OCI-LY7 (cell line): ENCODE results near the gene MAP3K7CL. TPM values are rescaled to one million over a fixed set of nuclear protein-coding genes. Genes with fewer than 3 reads are reported as not detected.

Experiments used
- BruUV-seq: library from RNA; stranded (reverse); fragments of 400-500 nt; replicated peaks from 2 replicates; lab custom pipeline; 2021; lab: Mats Ljungman, UMichigan
- CTCF ChIA-PET: fragments of 300-600 bp; sonication (Branson Sonifier 250); formaldehyde crosslinking; loops from one replicate; lab custom pipeline; 2022; ENCODE audit warnings: antibody characterized with exemption; ENCODE audit not compliant: unreplicated experiment; lab: Charles Lee
- POLR2A ChIA-PET: fragments of 300-600 bp; sonication (Branson Sonifier 250); formaldehyde crosslinking; loops from one replicate; lab custom pipeline; 2022; ENCODE audit warnings: antibody characterized with exemption; lab: Charles Lee
- DNase-seq: peaks from one replicate; pipeline ENCODE4 v3.0.0-alpha.2; 2015; ENCODE audit warnings: low spot score
- H2AFZ ChIP-seq: fragments of 200-600 bp; sonication (generic), shearing (Covaris generic); 2 replicates; pipeline ENCODE4 v1.6.1; 2014; ENCODE audit warnings: mild to moderate bottlenecking, antibody characterized with exemption, low read length, moderate library complexity
- H3K27ac ChIP-seq: fragments of 200-600 bp; sonication (generic); 2 replicates; pipeline ENCODE4 v1.5.1; 2014; ENCODE audit warnings: mixed run types, low read depth, mild to moderate bottlenecking, moderate library complexity, low read length, inconsistent platforms; ENCODE audit not compliant: poor library complexity, severe bottlenecking
- H3K36me3 ChIP-seq: fragments of 200-600 bp; sonication (generic); 2 replicates; pipeline ENCODE4 v1.6.1; 2014; ENCODE audit warnings: mild to moderate bottlenecking, antibody characterized with exemption, low read length, moderate library complexity, mixed read lengths; ENCODE audit not compliant: insufficient read depth
- H3K4me1 ChIP-seq: fragments of 200-600 bp; sonication (generic); 2 replicates; pipeline ENCODE4 v1.5.1; 2014; ENCODE audit warnings: mild to moderate bottlenecking, low read length; ENCODE audit not compliant: insufficient read depth, poor library complexity, severe bottlenecking
- H3K4me2 ChIP-seq: fragments of 200-600 bp; sonication (generic); 2 replicates; pipeline ENCODE4 v1.6.1; 2014; ENCODE audit warnings: mild to moderate bottlenecking, low read length
- H3K4me3 ChIP-seq: fragments of 200-600 bp; sonication (generic); 2 replicates; pipeline ENCODE4 v1.5.1; 2014; ENCODE audit warnings: mild to moderate bottlenecking, low read depth, low read length; ENCODE audit not compliant: poor library complexity, severe bottlenecking
- H3K79me2 ChIP-seq: fragments of 200-600 bp; sonication (generic); 2 replicates; pipeline ENCODE4 v1.6.1; 2016; ENCODE audit warnings: low read depth, mild to moderate bottlenecking, low read length, moderate library complexity, mixed read lengths; ENCODE audit not compliant: insufficient read depth
- H3K9me2 ChIP-seq: fragments of 200-600 bp; sonication (generic); 2 replicates; pipeline ENCODE4 v1.6.1; 2016; ENCODE audit warnings: mild to moderate bottlenecking, low read length, mixed read lengths; ENCODE audit not compliant: insufficient read depth
- H3K9me3 ChIP-seq: fragments of 200-600 bp; sonication (generic); 2 replicates; pipeline ENCODE4 v1.6.1; 2014; ENCODE audit warnings: mild to moderate bottlenecking, mixed run types, low read length, mixed read lengths
- H4K20me1 ChIP-seq: fragments of 200-600 bp; sonication (generic); 2 replicates; pipeline ENCODE4 v1.6.1; 2014; ENCODE audit warnings: mild to moderate bottlenecking, antibody characterized with exemption, low read length, moderate library complexity, mixed read lengths; ENCODE audit not compliant: insufficient read depth
- CTCF ChIP-seq: fragments of 200-600 bp; sonication (generic); conservative IDR thresholded peaks from 2 replicates; pipeline ENCODE4 v1.5.1; 2014; ENCODE audit warnings: mild to moderate bottlenecking, antibody characterized with exemption, low read length, moderate library complexity, mixed read lengths
- EZH2phosphoT487 ChIP-seq: fragments of 200-600 bp; sonication (generic); IDR thresholded peaks from 2 replicates; pipeline ENCODE4 v1.6.1; 2018; ENCODE audit warnings: low read depth, borderline replicate concordance, mild to moderate bottlenecking, mixed run types, antibody characterized with exemption, low read length, moderate library complexity, mixed read lengths
- intact Hi-C: fragments of 100-400 bp; cut with micrococcal nuclease; formaldehyde crosslinking; loops from one replicate; pipeline ENCODE4 v1.10.0; 2022; ENCODE audit not compliant: unreplicated experiment
- total RNA-seq, 2 experiments: library from RNA; depleted of rRNA in 1 of 2; stranded (reverse); fragments of >200 nt in 1 of 2; shearing (Covaris generic) in 1 of 2; gene quantifications; 2 replicates each; pipeline ENCODE4 v1.2.3, GENCODE V29; 2014 to 2022

MAP3K7CL gene
- total RNA-seq, 2 experiments from 2014 or later, result 7.8 to 13.0 TPM

GRCh38 chr21:29096218-29097015 is 34.0 kb upstream of the MAP3K7CL start:
- Histone ChIP-seq H2AFZ (no peak overlapping the region), H3K4me1 (no peaks in the 10 kb centered on the region), H3K79me2 (no peaks in the 10 kb centered on the region), H3K27ac (no peak overlapping the region), H3K4me3 (no peak overlapping the region), H3K4me2 (no peak overlapping the region), H3K9me3 (no peaks in the 10 kb centered on the region), H3K9me2 (no peaks in the 10 kb centered on the region), H3K36me3 (no peaks in the 10 kb centered on the region), H4K20me1 (no peaks in the 10 kb centered on the region)
- intact Hi-C loops, result loop anchor here (10.0 kb wide), 1 partner anchor 378 kb away; no protein-coding TSS in a partner anchor
- TF ChIP-seq CTCF (no peak), EZH2phosphoT487 (no peak)
- no TSS peak for BruUV-seq
- POLR2A ChIA-PET, result interaction anchor here (0.6 to 1.0 kb wide), 5 partner anchors 9 to 306 kb away, joined by 3 to 5 read pairs (median 3); no protein-coding TSS in a partner anchor
- CTCF ChIA-PET, result no interaction called here
- no peak for DNase-seq

- H3K4me1 ChIP-seq, result no peaks in the 10 kb centered on the region
- TF ChIP-seq EZH2phosphoT487, result no peak
- no peak for TF ChIP-seq CTCF
- no TSS peak for BruUV-seq
- no peak for DNase-seq
- H2AFZ ChIP-seq, result no peak overlapping the region
- no peak overlapping the region for H3K4me2 ChIP-seq
- H3K4me3 ChIP-seq, result no peak overlapping the region
- no peak overlapping the region for H3K27ac ChIP-seq
- no peaks in the 10 kb centered on the region for H3K9me3 ChIP-seq
- CTCF ChIA-PET, result no interaction called here
- H3K9me2 ChIP-seq, result no peaks in the 10 kb centered on the region
- H4K20me1 ChIP-seq, result no peaks in the 10 kb centered on the region
- POLR2A ChIA-PET, result interaction anchor here (0.8 to 2.6 kb wide), 7 partner anchors 10 to 288 kb away, joined by 3 to 12 read pairs (median 5); no protein-coding TSS in a partner anchor
- no peaks in the 10 kb centered on the region for H3K79me2 ChIP-seq
- intact Hi-C loops, result loop anchor here (10.0 kb wide), 1 partner anchor 377 kb away; no protein-coding TSS in a partner anchor
- H3K36me3 ChIP-seq, result no peaks in the 10 kb centered on the region
These were observed 32.3 kb upstream of the MAP3K7CL start for GRCh38 chr21:29098156-29098555.

DNA sequence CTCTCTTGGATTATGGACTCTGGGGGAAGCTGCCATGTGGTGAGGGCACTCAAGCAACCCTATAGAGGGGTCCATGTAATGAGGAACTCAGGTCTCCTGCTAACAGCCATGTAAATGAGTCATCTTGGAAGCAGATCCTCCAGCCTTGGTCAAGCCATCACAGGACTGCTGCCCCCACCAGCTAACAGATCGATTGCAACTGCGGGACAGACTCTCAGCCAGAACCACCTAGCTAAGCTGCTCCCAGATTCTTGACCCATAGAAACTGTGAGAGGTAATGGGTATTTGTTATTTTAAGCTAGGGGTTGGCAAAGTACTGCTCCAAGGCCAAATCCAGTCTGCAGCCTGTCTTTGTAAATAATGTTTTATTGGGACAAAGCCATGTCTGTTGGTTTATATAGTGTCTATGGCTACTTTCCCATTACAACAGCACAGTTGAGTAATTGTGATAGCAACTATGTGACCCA is 27.6 kb upstream of the MAP3K7CL start:
- no peaks in the 10 kb centered on the region for H3K9me2 ChIP-seq
- ChIA-PET CTCF (no interaction called here), POLR2A (interaction anchor here (0.6 to 1.7 kb wide), 5 partner anchors 11 to 1833 kb away, joined by 3 to 8 read pairs (median 4); no protein-coding TSS in a partner anchor)
- no peak for DNase-seq
- no peaks in the 10 kb centered on the region for H3K9me3 ChIP-seq
- no peaks in the 10 kb centered on the region for H4K20me1 ChIP-seq
- no peak overlapping the region for H3K27ac ChIP-seq
- no peaks in the 10 kb centered on the region for H3K36me3 ChIP-seq
- H2AFZ ChIP-seq, result no peak overlapping the region
- no peaks in the 10 kb centered on the region for H3K4me1 ChIP-seq
- H3K79me2 ChIP-seq, result no peaks in the 10 kb centered on the region
- TF ChIP-seq EZH2phosphoT487, result no peak
- TF ChIP-seq CTCF, result no peak
- H3K4me3 ChIP-seq, result no peak overlapping the region
- intact Hi-C loops, result no loop called here
- no TSS peak for BruUV-seq
- no peak overlapping the region for H3K4me2 ChIP-seq
